Retinal pigment epithelial cell (primary cell): ENCODE measurements around the gene ADGRE2.
"Not testable (repeated sequence)": the region's sequence is repeated elsewhere in the genome, so short reads cannot be mapped to it uniquely, and the experiment has no call there.

Experiments used
- DNase-seq: peaks from one replicate; pipeline ENCODE4 v3.0.0-alpha.2; 2010; ENCODE audit warnings: low read depth
- H3K4me3 ChIP-seq: 2 replicates; pipeline ENCODE4 v1.5.1; 2011; ENCODE audit warnings: mild to moderate bottlenecking, low read length, control low read depth, moderate library complexity
- TF ChIP-seq, protein P1 (sequence below): conservative IDR thresholded peaks from 2 replicates; pipeline ENCODE4 v1.5.1; 2011; ENCODE audit warnings: low read depth, low read length, control low read depth, inconsistent platforms

Gene ADGRE2

DNA sequence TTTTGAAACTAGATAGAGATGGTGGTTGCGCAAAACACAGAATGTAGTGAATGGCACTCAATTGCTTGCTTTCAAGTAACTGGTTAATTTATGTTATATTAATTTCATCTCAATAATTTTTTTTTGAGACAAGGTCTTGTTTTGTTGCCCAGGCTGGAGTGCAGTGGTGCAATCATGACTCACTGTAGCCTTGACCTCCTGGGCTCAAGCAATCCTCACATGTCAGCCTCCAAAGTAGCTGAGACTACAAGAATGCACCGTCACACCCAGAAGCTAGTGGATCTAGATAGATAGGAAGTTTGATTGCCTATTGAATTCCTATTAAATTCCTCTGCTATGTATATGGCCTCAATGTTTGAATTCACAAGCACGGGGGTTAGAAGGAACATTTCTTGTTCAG, 26.4 kb upstream of the ADGRE2 start:
- no peak for DNase-seq
- no peak overlapping the region for H3K4me3 ChIP-seq
- TF ChIP-seq, protein P1, sequence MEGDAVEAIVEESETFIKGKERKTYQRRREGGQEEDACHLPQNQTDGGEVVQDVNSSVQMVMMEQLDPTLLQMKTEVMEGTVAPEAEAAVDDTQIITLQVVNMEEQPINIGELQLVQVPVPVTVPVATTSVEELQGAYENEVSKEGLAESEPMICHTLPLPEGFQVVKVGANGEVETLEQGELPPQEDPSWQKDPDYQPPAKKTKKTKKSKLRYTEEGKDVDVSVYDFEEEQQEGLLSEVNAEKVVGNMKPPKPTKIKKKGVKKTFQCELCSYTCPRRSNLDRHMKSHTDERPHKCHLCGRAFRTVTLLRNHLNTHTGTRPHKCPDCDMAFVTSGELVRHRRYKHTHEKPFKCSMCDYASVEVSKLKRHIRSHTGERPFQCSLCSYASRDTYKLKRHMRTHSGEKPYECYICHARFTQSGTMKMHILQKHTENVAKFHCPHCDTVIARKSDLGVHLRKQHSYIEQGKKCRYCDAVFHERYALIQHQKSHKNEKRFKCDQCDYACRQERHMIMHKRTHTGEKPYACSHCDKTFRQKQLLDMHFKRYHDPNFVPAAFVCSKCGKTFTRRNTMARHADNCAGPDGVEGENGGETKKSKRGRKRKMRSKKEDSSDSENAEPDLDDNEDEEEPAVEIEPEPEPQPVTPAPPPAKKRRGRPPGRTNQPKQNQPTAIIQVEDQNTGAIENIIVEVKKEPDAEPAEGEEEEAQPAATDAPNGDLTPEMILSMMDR, result no peak

- TF ChIP-seq, protein P1, result no peak
- DNase-seq, result no peak
- H3K4me3 ChIP-seq, result no peak overlapping the region
These were observed 20.4 kb upstream of the ADGRE2 start for GRCh38 chr19:14798760-14799159.

- DNase-seq, result no peak
- no peak overlapping the region for H3K4me3 ChIP-seq
- TF ChIP-seq, protein P1, result no peak
These were observed 17.7 kb upstream of the ADGRE2 start for GRCh38 chr19:14796021-14796420.

GRCh38 chr19:14795078-14795721, 16.8 kb upstream of the ADGRE2 start:
- H3K4me3 ChIP-seq, result no peak overlapping the region
- TF ChIP-seq, protein P1, result no peak
- no peak for DNase-seq

DNA sequence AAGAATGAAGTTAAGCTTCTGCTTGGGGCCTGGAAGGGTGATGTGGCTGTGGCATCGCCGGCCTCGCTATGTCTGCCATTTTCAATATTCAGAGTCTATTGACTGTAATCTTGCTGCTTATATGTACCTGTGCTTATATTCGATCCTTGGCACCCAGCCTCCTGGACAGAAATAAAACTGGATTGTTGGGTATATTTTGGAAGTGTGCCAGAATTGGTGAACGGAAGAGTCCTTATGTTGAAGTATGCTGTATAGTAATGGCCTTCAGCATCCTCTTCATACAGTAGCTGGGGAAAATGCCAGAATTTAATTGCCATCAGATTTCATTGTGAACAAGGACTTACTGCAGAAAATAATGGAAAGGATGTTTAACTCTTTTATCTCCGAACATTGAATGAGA, 13.9 kb upstream of the ADGRE2 start:
- not testable (repeated sequence) for H3K4me3 ChIP-seq, DNase-seq

DNA sequence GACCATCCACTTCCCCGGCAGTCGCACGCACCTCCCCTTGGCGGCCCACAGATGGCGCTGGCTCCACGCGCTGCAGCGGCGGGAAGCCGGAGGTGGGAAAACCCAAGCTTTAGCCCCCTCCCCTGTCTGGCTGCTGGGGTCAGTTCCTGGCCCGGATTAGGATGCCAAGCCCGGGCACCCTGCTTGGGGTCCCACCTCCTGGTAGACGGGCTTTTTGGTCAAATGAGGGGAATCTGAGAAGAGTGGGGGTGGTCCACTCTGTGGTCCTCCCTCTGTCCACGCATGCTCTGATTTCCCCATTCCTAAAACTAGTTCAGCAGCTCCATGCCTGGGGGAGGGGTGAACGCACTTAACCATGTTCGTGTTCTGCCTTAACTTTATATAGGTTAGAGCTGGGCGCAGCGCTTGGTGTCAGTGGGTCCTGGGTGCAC, 8.1 kb upstream of the ADGRE2 start:
- TF ChIP-seq, protein P1, result peak; percentile 38

DNA sequence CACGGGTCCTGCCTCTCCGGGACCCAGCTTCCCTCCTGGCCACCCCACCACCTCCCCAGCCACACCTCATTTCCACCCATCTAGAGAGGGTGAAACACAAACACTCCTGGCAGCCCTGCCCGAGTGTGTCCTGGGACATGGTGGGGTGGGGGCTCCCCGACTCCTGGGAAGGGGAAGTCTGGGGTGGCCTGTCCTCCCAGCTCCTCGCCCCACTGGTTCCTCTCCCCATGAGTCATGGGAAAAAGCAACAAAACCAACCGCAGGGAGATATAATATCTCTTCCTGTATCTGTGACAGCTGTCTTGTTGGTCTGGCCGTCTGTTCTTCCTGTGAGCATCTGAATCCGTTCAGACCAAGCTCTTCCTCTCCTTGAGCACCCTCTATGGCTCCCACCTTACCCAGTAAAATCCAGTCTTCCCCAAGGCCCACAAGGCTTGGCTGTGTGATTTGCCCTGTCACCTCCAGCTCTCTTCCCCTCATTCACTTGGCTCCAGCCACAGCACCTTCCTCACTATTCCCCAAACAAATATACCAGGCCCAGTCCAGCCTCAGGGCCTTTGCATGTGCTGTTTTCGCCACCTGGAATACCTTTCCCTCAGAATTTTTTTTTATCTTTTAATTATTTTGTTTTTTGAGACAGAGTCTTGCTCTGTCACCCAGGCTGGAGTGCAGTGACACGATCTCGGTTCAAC, 6.9 kb upstream of the ADGRE2 start:
- not testable (repeated sequence) for H3K4me3 ChIP-seq, DNase-seq

More for the DNA sequence above, 8.1 kb upstream of the ADGRE2 start:
- no peak overlapping the region for H3K4me3 ChIP-seq
- no peak for DNase-seq

DNA sequence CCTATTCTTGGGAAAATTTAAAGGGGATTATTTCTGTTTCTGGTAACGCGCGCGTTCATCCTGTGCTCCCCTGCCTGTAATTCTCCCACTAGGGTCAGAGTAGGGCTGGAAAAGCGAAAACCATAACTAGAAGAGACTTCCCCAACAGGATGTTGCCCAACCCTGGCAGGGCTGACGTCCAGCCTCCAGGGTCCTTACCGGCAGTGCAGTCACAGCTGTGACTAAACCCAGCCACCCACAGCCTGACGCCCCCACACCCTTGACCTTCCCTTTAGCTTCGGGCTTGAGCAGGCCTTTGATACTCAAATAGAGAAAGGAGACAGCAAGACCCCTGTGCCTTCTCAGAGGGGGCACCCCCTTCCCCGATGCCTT, 6.4 kb upstream of the ADGRE2 start:
- not testable (repeated sequence) for H3K4me3 ChIP-seq, DNase-seq

DNA sequence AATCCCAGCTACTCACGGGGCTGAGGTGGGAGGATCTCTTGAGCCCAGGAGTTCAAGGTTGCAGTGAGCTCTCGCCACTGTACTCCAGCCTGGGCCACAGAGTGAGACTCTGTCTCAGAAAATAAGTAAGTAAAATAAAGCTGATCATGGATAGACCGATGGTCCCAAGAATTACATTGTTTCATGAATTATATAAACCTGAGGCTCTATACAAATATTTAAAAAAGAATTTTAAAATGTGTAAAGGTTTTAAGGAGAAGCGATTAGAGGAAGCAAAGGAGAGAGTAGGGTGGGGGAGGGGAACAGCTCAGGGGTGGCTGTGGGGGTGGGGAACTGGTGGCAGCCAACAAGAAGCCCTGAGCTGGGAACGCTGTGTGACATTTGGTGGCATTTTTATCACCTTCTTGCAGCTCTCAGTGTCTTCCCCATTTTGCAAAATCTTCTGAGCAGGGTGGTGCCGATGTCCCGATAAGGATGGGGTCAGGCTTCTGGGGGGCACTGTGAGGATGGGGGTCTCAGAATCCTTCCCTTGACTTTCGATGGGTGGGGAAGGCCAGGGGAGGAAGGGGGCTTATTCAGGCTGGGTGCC, 5.1 kb upstream of the ADGRE2 start:
- not testable (repeated sequence) for H3K4me3 ChIP-seq, DNase-seq
